Stromal cell of bone marrow (primary cell): ENCODE results near the gene KRTAP4-16.
"Not testable (repeated sequence)": the region's sequence is repeated elsewhere in the genome, so short reads cannot be mapped to it uniquely, and the experiment has no call there.

Experiments
- DNase-seq: peaks from one replicate; pipeline ENCODE4 v3.0.0-alpha.2; 2012; ENCODE audit warnings: low read depth

Gene KRTAP4-16

GRCh38 chr17:41119696-41120690 is 18.0 kb upstream of the KRTAP4-16 start:
- DNase-seq, result not testable (repeated sequence)

- no peak for DNase-seq
Measured at GRCh38 chr17:41118721-41119120, 16.7 kb upstream of the KRTAP4-16 start.

DNA sequence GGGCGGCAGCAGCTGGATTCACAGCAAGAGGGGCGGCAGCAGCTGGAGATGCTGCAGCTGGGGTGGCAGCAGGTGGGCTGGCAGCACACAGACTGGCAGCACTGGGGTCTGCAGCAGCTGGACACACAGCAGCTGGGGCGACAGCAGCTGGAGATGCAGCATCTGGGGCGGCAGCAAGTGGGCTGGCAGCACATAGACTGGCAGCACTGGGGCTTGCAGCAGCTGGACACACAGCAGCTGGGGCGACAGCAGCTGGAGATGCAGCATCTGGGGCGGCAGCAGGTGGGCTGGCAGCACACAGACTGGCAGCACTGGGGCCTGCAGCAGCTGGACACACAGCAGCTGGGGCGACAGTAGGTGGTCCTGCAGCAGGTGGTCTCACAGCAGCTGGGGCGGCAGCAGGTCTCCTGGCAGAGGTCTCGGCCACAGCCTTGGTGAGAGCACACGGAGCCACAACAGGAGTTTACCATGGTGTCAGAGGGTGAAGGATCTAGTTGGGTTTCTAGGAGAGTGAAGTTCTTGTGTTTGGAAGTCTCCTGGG is 15.9 kb upstream of the KRTAP4-16 start, which contains the start of gene KRTAP4-11:
KRTAP4-11 (minus strand) TSS at position 528 of the 541 bp plus-strand sequence; CDS start at position 470, 58 bp downstream.
- DNase-seq, result not testable (repeated sequence)

GRCh38 chr17:41116297-41116696 is 14.3 kb upstream of the KRTAP4-16 start:
- DNase-seq, result no peak

DNA sequence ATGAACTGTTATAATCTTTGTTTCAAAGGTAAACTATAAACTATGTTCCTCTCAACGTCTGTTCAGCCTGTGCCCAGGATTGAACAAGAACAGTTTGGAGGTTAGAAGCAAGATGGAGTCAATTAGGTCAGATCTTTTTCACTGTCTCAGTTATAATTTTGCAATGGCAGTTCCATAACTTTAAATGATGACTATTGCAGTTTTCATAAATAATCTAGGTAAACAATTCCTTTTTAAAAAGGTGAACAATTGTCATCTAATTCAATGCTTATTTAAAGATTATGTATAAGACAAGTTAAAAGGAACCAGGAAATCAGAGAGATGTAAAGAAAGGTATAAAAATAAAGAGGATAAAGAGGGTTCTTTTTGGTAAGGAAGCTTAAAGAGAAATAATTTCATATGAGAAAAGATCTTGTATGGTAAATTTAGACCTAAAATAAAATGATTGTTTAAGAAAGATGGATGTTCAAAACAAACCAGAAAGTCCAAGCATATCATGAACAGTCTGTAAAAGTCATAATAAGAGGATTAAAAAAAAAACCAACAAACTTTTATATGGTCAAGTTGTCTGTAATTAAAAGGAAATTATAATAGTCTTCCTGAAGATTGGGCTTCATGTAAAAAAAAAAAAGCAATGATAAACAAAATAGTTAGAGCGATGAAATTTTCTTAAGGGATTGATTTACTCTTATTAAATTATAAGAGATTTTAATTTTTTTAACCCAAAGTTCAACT is 9.3 kb upstream of the KRTAP4-16 start:
- DNase-seq, result no peak

GRCh38 chr17:41108728-41109386 is 6.8 kb upstream of the KRTAP4-16 start:
- DNase-seq, result not testable (repeated sequence)

DNA sequence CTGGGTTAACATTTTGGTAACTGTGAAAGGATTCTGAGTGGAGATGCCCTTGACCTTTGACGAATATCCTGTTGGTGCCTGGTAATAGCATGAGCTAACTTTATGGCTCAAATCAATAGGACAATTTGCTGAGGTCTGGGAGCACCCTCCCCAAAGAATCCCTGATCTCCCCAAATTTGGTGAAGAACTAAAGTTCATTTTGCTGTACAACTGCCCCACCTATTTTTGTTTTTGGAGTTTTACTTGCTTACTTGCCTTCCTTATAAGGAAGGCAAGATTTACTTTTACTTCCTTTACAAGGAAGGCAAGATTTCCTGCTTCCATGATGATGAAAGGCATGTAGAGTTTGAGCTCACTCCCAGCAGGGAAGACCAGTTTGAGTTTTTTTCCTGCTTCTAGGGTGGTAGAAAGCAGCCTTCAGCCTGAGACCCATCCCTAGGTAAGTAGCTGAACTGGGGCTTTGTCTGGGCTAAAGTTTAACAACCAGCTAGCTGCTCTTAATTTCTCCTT is 6.0 kb upstream of the KRTAP4-16 start:
- no peak for DNase-seq

- DNase-seq, result not testable (repeated sequence)
Measured at GRCh38 chr17:41105347-41105746, 3.3 kb upstream of the KRTAP4-16 start, which contains the start of gene KRTAP4-9. Gene KRTAP4-9 (plus strand): TSS chr17:41105389. CDS start chr17:41105389, 0 bp downstream.

DNA sequence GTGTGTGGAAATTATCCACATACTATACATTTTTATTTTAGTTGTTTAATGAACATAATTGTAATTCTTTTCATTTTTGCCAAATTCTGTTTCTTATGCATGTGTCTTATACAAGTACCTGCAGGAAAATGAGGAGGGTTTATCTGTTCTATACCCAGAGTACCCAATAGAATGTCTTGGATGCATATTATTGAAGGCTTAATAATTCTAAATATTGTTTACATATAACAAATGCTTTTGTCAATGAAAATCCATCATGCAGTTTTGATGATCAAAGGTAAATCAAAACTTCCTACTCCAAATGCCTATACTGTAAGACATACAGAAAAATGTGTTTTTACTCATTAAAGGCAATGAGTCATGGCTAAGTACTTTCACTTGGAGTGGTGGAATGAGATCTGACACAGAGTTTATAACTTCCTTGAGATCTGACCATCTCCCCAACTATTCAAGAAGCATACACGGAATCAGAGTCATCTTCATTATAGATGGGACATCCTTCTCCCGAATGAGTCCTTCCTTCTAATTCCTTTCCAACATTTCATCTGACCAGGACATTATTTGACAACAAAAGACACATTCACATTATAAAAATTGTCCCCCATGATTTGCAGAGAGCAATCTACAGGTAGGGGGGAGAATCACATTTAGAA is 2.5 kb upstream of the KRTAP4-16 start:
- DNase-seq, result peak; percentile 16

DNA sequence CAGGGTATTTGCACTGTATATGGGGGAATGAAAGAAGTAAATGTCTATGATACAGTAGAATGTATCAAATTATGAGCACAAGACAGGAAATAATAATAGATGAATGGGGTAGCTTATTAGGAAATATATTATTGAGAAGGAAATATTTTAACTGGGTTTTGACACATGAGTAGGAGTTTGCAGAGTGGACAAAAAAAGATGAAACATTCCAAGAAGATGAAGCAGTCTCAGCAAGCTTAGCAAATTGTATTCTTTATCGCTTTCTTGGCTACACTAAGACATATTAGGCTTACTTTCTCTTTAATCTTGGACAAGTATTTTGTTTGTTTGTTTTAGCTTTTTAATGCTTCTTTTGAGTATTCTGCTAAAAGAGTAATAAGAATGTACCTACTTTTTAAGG is 1.9 kb upstream of the KRTAP4-16 start:
- DNase-seq, result no peak

GRCh38 chr17:41099682-41100480 is 2.1 kb downstream of the KRTAP4-16 start:
- DNase-seq, result peak; percentile 18

DNA sequence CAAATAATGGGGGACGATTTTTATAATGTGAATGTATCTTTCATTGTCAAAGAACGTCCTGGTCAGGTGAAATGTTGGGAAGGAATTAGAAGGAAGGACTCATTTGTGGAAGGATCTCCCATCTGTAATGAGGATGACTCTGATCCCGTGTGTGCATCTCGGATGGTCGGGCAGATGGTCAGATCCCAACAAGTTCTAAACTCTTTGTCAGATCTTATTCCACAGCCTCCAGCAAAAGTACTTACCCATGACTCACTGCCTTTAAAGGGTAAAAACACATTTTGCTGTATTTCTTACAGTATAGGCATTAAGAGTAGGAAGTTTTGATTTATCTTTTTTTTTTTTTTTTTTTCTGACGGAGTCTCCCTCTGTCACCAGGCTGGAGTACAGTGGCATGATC is 3.5 kb downstream of the KRTAP4-16 start:
- no peak for DNase-seq

GRCh38 chr17:41098042-41098441 is 4.0 kb downstream of the KRTAP4-16 start, which contains the start of gene KRTAP4-8:
Gene KRTAP4-8 (minus strand): TSS chr17:41098142. CDS start chr17:41098084, 58 bp downstream.
- no peak for DNase-seq

- DNase-seq, result no peak
Measured at GRCh38 chr17:41096055-41096454, 6.0 kb downstream of the KRTAP4-16 start.

- not testable (repeated sequence) for DNase-seq
Measured at GRCh38 chr17:41088760-41089352, 13.2 kb downstream of the KRTAP4-16 start.

DNA sequence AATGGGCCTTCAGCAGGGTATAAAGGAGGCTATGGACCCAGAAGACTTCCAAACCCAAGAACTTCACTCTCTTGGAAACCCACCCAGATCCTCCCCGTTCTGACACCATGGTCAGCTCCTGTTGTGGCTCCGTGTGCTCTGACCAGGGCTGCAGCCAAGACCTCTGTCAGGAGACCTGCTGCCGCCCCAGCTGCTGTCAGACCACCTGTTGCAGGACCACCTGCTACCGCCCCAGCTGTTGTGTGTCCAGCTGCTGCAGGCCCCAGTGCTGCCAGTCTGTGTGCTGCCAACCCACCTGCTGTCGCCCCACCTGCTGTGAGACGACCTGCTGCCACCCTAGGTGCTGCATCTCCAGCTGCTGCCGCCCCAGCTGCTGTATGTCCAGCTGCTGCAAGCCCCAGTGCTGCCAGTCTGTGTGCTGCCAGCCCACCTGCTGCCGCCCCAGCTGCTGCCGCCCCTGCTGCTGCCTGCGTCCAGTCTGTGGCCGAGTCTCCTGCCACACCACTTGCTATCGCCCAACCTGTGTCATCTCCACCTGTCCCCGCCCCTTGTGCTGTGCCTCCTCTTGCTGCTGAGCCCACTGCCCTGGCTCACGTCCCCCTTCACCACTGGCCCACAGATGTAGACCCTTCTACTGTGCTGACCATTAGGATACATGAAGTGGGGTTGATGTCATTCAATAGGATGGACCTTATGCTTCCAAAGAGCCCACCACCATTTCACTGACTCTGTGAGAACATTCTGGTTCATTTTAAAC is 17.7 kb downstream of the KRTAP4-16 start, which contains the start of gene KRTAP4-7:
KRTAP4-7 (plus strand) TSS at position 51 of the 757 bp plus-strand sequence; CDS start at position 108, 57 bp downstream.
- DNase-seq, result not testable (repeated sequence)

- DNase-seq, result not testable (repeated sequence)
Measured at GRCh38 chr17:41083427-41083826, 18.6 kb downstream of the KRTAP4-16 start.

DNA sequence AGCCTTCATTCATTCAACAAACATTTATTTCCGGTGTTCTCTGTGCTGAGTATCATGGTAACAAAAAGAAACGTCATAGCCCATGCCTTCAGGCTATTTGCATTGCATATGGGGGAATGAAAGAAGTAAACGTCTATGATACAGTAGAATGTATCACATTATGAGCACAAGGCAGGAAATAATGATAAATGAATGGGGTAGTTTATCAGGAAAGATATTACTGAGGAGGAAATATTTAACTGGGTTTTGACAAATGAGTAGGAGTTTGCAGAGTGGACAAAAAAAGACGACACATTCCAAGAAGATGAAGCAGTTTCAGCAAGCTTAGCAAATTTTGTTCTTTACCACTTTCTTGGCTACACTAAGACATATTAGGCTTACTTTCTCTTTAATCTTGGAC is 19.4 kb downstream of the KRTAP4-16 start:
- no peak for DNase-seq

DNA sequence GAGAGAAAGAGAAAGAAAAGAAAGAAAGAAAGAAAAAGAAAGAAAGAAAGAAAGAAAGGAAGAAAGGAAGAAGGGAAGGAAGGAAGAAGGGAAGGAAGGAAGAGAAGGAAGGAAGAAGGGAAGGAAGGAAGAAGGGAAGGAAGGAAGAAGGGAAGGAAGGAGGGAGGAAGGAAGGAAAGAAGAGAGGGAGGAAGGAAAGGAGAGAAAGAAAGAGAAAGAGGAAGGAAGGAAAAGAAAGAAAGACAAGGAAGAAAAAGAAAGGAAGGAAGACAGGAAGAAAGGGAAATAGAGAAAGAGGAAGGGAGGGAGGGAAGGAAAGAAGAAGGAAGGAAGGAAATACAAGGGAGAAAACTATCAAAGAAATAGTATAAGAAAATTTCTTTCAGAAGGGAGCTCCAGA is 25.2 kb downstream of the KRTAP4-16 start:
- no peak for DNase-seq
